Endothelial cell of umbilical vein (primary cell): ENCODE results near the gene TNIK. TPM values are rescaled to one million over a fixed set of nuclear protein-coding genes. Genes with fewer than 3 reads are reported as not detected.

Experiments used
- BruUV-seq: library from RNA; stranded (reverse); fragments of 400-500 nt; replicated peaks from 2 replicates; lab custom pipeline; 2021; lab: Mats Ljungman, UMichigan
- CTCF ChIA-PET: fragments of 300-600, 350-600 bp; sonication (Branson Sonifier 250); formaldehyde crosslinking; loops from one replicate; lab custom pipeline; 2021; ENCODE audit warnings: antibody characterized with exemption, inconsistent platforms; lab: Charles Lee
- POLR2A ChIA-PET: fragments of 300-600, 350-600 bp; sonication (Branson Sonifier 250); formaldehyde crosslinking; loops from one replicate; lab custom pipeline; 2021; ENCODE audit warnings: antibody characterized with exemption, inconsistent platforms; lab: Charles Lee
- DNase-seq: peaks from one replicate; pipeline ENCODE4 v3.0.0-alpha.2; 2011; ENCODE audit warnings: low read depth, low spot score
- FAIRE-seq: peaks from 2 replicates; lab custom pipeline; 2011; peaks lifted over from hg19 to GRCh38; lab: Jason Lieb, UNC
- H2AFZ ChIP-seq: 2 replicates; pipeline ENCODE4 v1.6.0; 2012; ENCODE audit warnings: low read depth, low read length, control low read depth, inconsistent platforms
- H3K27ac ChIP-seq: 2 replicates; pipeline ENCODE4 v1.5.1; 2011; ENCODE audit warnings: low read depth, mild to moderate bottlenecking, control low read depth, low read length, moderate library complexity; ENCODE audit not compliant: insufficient read depth
- H3K27me3 ChIP-seq, 2 experiments: 2 replicates each; pipeline versions ENCODE4 v1.6.0 to v1.6.1; 2011; ENCODE audit warnings: low read length in 2 of 2, mixed read lengths in 1 of 2; ENCODE audit not compliant: control insufficient read depth in 2 of 2, insufficient read depth in 2 of 2
- H3K36me3 ChIP-seq, 2 experiments: 2 replicates in 1 of 2; 3 replicates in 1 of 2; pipeline ENCODE4 v1.5.1; 2011; ENCODE audit warnings: low read length in 2 of 2, mild to moderate bottlenecking in 1 of 2, moderate library complexity in 1 of 2; ENCODE audit not compliant: control insufficient read depth in 2 of 2, insufficient read depth in 2 of 2; ENCODE audit errors: extremely low read depth in 1 of 2
- H3K4me1 ChIP-seq: 3 replicates; pipeline ENCODE4 v1.5.1; 2011; ENCODE audit warnings: mild to moderate bottlenecking, low read length; ENCODE audit not compliant: control insufficient read depth, insufficient read depth; ENCODE audit errors: extremely low read depth
- H3K4me2 ChIP-seq: 2 replicates; pipeline ENCODE4 v1.6.1; 2011; ENCODE audit warnings: low read length, control low read depth, mixed read lengths; ENCODE audit not compliant: insufficient read depth
- H3K4me3 ChIP-seq, 3 experiments: fragments of 200-600 bp in 1 of 3; sonication (generic), shearing (Covaris generic) in 1 of 3; replicated peaks in 1 of 3; 2 replicates each; pipeline ENCODE4 v1.5.1; 2011 to 2016; ENCODE audit warnings: control low read depth in 3 of 3, low read length in 3 of 3, mild to moderate bottlenecking in 2 of 3, inconsistent platforms in 1 of 3, low read depth in 1 of 3, moderate library complexity in 1 of 3; ENCODE audit not compliant: insufficient read depth in 1 of 3
- H3K79me2 ChIP-seq: 2 replicates; pipeline ENCODE4 v1.6.0; 2012; ENCODE audit warnings: low read length, inconsistent platforms; ENCODE audit not compliant: control insufficient read depth, insufficient read depth
- H3K9ac ChIP-seq: replicated peaks from 2 replicates; pipeline ENCODE3; 2011; ENCODE audit warnings: low read length, control low read depth; ENCODE audit not compliant: insufficient read depth; ENCODE audit errors: extremely low read depth
- H3K9me1 ChIP-seq: replicated peaks from 3 replicates; pipeline ENCODE4 v1.6.0; 2011; ENCODE audit warnings: mild to moderate bottlenecking, low read length; ENCODE audit not compliant: control insufficient read depth, insufficient read depth; ENCODE audit errors: extremely low read depth
- H3K9me3 ChIP-seq: replicated peaks from 2 replicates; pipeline ENCODE4 v1.5.1; 2012; ENCODE audit warnings: low read length, inconsistent platforms; ENCODE audit not compliant: control insufficient read depth, insufficient read depth
- H4K20me1 ChIP-seq: replicated peaks from 2 replicates; pipeline ENCODE3; 2011; ENCODE audit warnings: mild to moderate bottlenecking, low read length; ENCODE audit not compliant: control insufficient read depth, insufficient read depth; ENCODE audit errors: extremely low read depth
- EZH2 ChIP-seq: IDR thresholded peaks from 2 replicates; pipeline ENCODE4 v1.6.1; 2012; ENCODE audit warnings: borderline replicate concordance, low read depth, mild to moderate bottlenecking, moderate library complexity, low read length, inconsistent platforms; ENCODE audit not compliant: severe bottlenecking
- FOS ChIP-seq: IDR thresholded peaks from 2 replicates; pipeline ENCODE4 v1.6.1; 2011; ENCODE audit warnings: mild to moderate bottlenecking, low read length, moderate library complexity, borderline replicate concordance; ENCODE audit not compliant: insufficient read depth
- GATA2 ChIP-seq: IDR thresholded peaks from 2 replicates; pipeline ENCODE4 v1.7.0; 2011; ENCODE audit warnings: low read depth, mild to moderate bottlenecking, moderate library complexity, mixed read lengths, low read length; ENCODE audit not compliant: insufficient read length, insufficient read depth
- JUN ChIP-seq: IDR thresholded peaks from 2 replicates; pipeline ENCODE4 v1.6.1; 2011; ENCODE audit warnings: borderline replicate concordance, low read depth; ENCODE audit not compliant: insufficient read length, insufficient read depth
- MAX ChIP-seq: IDR thresholded peaks from 2 replicates; pipeline ENCODE4 v1.6.1; 2011; ENCODE audit not compliant: insufficient read depth, insufficient read length
- MYC ChIP-seq: IDR thresholded peaks from one replicate; pipeline ENCODE4 v1.6.1; 2011; ENCODE audit warnings: mild to moderate bottlenecking, low read depth, low read length
- POLR2A ChIP-seq: IDR thresholded peaks from 2 replicates; pipeline ENCODE4 v1.6.1; 2012; ENCODE audit warnings: low read depth, mild to moderate bottlenecking, control low read depth, low read length
- POLR2AphosphoS5 ChIP-seq: IDR thresholded peaks from 2 replicates; pipeline ENCODE4 v1.6.1; 2012; ENCODE audit warnings: low read depth, mild to moderate bottlenecking, control low read depth, low read length, moderate library complexity; ENCODE audit not compliant: insufficient read depth
- dilution Hi-C: fragments of 300-500 bp; cut with MboI; formaldehyde crosslinking; loops from one replicate; pipeline ENCODE4 v1.15.0; 2019; ENCODE audit warnings: low sequenced_read_pairs; ENCODE audit not compliant: extremely low pct_ligation_motif_present
- intact Hi-C: fragments of 100-400 bp; cut with micrococcal nuclease; formaldehyde crosslinking; loops from one replicate; pipeline ENCODE4 v1.10.0; 2022
- polyA plus RNA-seq, 4 experiments: library from polyadenylated mRNA; depleted of rRNA in 3 of 4; stranded (reverse) in 3 of 4; unstranded in 1 of 4; fragments of >200 nt; gene quantifications; 2 replicates each; pipeline versions ENCODE4 v1.2.1 to v1.2.3, GENCODE V29; 2011 to 2012; ENCODE audit warnings: missing spikeins in 1 of 4
- total RNA-seq: library from RNA; stranded (reverse); gene quantifications from 2 replicates; pipeline ENCODE4 v1.2.3, GENCODE V29; 2021
- TF ChIP-seq, protein P1 (sequence below), 2 donors: IDR thresholded peaks; 1 replicate in 1 of 2; 2 replicates in 1 of 2; pipeline ENCODE4 v1.5.1; 2011; ENCODE audit warnings: low read length in 2 of 2, mild to moderate bottlenecking in 2 of 2, moderate library complexity in 2 of 2, control low read depth in 1 of 2, inconsistent platforms in 1 of 2, low read depth in 1 of 2; ENCODE audit not compliant: insufficient read depth in 1 of 2; ENCODE audit errors: extremely low read depth in 1 of 2

Gene TNIK
- total and polyA plus RNA-seq, 2 donors (not counting 3 experiments of a cell fraction or from before 2014, with no cell fraction given): 10.9 to 39.7 TPM

- Histone ChIP-seq H3K9me1 (no peaks in the 10 kb centered on the region), H3K4me1 (peaks cover 8% of the 10 kb centered on the region), H3K79me2 (peaks cover 2% of the 10 kb centered on the region), H4K20me1 (no peaks in the 10 kb centered on the region), H3K27ac (no peak overlapping the region), H2AFZ (no peak overlapping the region), H3K4me2 (no peak overlapping the region), H3K9ac (no peak overlapping the region), H3K36me3 (no peaks in the 10 kb centered on the region), H3K4me3 (no peak overlapping the region), H3K9me3 (no peaks in the 10 kb centered on the region), H3K27me3 (no peaks in the 10 kb centered on the region)
- intact Hi-C loops (no loop called here), dilution Hi-C loops (no loop called here)
- no peak for FAIRE-seq
- no peak for DNase-seq
- no TSS peak for BruUV-seq
- TF ChIP-seq, protein P1, sequence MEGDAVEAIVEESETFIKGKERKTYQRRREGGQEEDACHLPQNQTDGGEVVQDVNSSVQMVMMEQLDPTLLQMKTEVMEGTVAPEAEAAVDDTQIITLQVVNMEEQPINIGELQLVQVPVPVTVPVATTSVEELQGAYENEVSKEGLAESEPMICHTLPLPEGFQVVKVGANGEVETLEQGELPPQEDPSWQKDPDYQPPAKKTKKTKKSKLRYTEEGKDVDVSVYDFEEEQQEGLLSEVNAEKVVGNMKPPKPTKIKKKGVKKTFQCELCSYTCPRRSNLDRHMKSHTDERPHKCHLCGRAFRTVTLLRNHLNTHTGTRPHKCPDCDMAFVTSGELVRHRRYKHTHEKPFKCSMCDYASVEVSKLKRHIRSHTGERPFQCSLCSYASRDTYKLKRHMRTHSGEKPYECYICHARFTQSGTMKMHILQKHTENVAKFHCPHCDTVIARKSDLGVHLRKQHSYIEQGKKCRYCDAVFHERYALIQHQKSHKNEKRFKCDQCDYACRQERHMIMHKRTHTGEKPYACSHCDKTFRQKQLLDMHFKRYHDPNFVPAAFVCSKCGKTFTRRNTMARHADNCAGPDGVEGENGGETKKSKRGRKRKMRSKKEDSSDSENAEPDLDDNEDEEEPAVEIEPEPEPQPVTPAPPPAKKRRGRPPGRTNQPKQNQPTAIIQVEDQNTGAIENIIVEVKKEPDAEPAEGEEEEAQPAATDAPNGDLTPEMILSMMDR (IDR thresholded peaks at IDR 0.05; ENCODE audit: extremely low read depth in 1 of 2, insufficient read depth in 1 of 2, low read depth in 1 of 2, low read length in 2 of 2): no peak
- ChIA-PET CTCF (interaction anchor here (0.8 kb wide), 1 partner anchor 9 kb away, joined by 3 read pairs; no protein-coding TSS in a partner anchor), POLR2A (no interaction called here)
Observed at GRCh38 chr3:171251835-171252234, 208.4 kb downstream of the TNIK start.

DNA sequence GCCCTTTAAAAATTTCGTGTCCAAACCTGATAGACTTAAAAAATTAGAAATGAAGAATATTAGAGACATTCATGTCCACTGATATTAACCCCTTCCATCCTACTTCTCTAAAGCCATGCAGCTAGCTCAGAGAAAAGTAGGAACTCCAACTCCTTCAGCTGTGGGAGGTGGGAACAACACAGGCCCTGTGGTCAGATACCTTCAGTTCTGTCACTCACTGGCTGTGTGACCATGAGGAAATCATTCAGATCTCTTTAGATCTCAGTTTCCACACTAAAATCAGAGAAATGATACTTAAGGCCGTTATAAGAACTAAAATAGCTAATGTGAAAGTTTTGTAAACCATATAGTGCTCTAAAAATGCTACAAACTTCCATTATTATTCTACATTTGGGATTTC is 209.8 kb downstream of the TNIK start:
- H3K4me1 ChIP-seq: no peaks in the 10 kb centered on the region
- POLR2A ChIA-PET: no interaction called here
- H2AFZ ChIP-seq: no peak overlapping the region
- no peak for TF ChIP-seq MYC
- TF ChIP-seq, protein P1 (IDR thresholded peaks at IDR 0.05; ENCODE audit: extremely low read depth in 1 of 2, insufficient read depth in 1 of 2, low read depth in 1 of 2, low read length in 2 of 2): no peak
- no peak for TF ChIP-seq GATA2
- no peak for TF ChIP-seq MAX
- no peak for TF ChIP-seq FOS
- TF ChIP-seq POLR2A: no peak
- TF ChIP-seq EZH2: no peak
- TF ChIP-seq POLR2AphosphoS5: no peak
- TF ChIP-seq JUN: no peak
- FAIRE-seq (no peak), DNase-seq (no peak)
- intact Hi-C loops (no loop called here), dilution Hi-C loops (no loop called here)
- no peaks in the 10 kb centered on the region for H3K36me3 ChIP-seq
- no peaks in the 10 kb centered on the region for H3K9me3 ChIP-seq
- no peaks in the 10 kb centered on the region for H3K9me1 ChIP-seq
- no peak overlapping the region for H3K4me3 ChIP-seq
- CTCF ChIA-PET: interaction anchor here (1.0 kb wide), 1 partner anchor 11 kb away, joined by 3 read pairs; no protein-coding TSS in a partner anchor
- BruUV-seq: no TSS peak
- H3K4me2 ChIP-seq: no peak overlapping the region
- H3K79me2 ChIP-seq: peaks cover 2% of the 10 kb centered on the region
- H3K27ac ChIP-seq: no peak overlapping the region
- H3K27me3 ChIP-seq: no peaks in the 10 kb centered on the region
- no peaks in the 10 kb centered on the region for H4K20me1 ChIP-seq
- no peak overlapping the region for H3K9ac ChIP-seq
